Neuronal stem cell (in vitro differentiated cells): ENCODE data around the gene RELB.

ENCODE experiments used
- DNase-seq: peaks from one replicate; pipeline ENCODE4 v3.0.0-alpha.2; 2013; ENCODE audit warnings: low spot score
- H2AFZ ChIP-seq: one replicate; pipeline ENCODE4 v1.6.1; 2013; ENCODE audit warnings: mild to moderate bottlenecking, low read length, inconsistent platforms
- H2AK5ac ChIP-seq: 2 replicates; pipeline ENCODE4 v1.6.1; 2013; ENCODE audit warnings: low read depth, mild to moderate bottlenecking, inconsistent platforms, low read length, moderate library complexity, mixed read lengths
- H2BK120ac ChIP-seq: 2 replicates; pipeline ENCODE4 v1.6.1; 2013; ENCODE audit warnings: low read depth, mild to moderate bottlenecking, inconsistent platforms, low read length, moderate library complexity, mixed read lengths
- H2BK12ac ChIP-seq: one replicate; pipeline ENCODE4 v1.6.1; 2013; ENCODE audit warnings: low read length, inconsistent platforms
- H2BK15ac ChIP-seq: 2 replicates; pipeline ENCODE4 v1.6.1; 2013; ENCODE audit warnings: mild to moderate bottlenecking, low read length, inconsistent platforms, mixed read lengths
- H2BK5ac ChIP-seq: one replicate; pipeline ENCODE4 v1.6.1; 2013; ENCODE audit warnings: inconsistent platforms, mild to moderate bottlenecking, low read length, moderate library complexity
- H3K14ac ChIP-seq: one replicate; pipeline ENCODE4 v1.6.1; 2013; ENCODE audit warnings: low read length, inconsistent platforms
- H3K18ac ChIP-seq: 2 replicates; pipeline ENCODE4 v1.6.1; 2013; ENCODE audit warnings: low read length, inconsistent platforms
- H3K23ac ChIP-seq: 2 replicates; pipeline ENCODE4 v1.6.1; 2013; ENCODE audit warnings: low read depth, mild to moderate bottlenecking, mixed read lengths, low read length, inconsistent platforms; ENCODE audit not compliant: poor library complexity
- H3K27ac ChIP-seq: replicated peaks from 3 replicates; pipeline ENCODE4 v1.5.1; 2013; ENCODE audit warnings: low read length, inconsistent platforms
- H3K27me3 ChIP-seq, 3 experiments: 2 replicates each; pipeline ENCODE4 v1.6.1; 2013; ENCODE audit warnings: low read length in 3 of 3, mild to moderate bottlenecking in 2 of 3, inconsistent platforms in 1 of 3, low read depth in 1 of 3, mixed read lengths in 1 of 3, moderate library complexity in 1 of 3; ENCODE audit not compliant: control insufficient read depth in 3 of 3, insufficient read depth in 3 of 3
- H3K36me3 ChIP-seq, 2 donors: replicated peaks in 1 of 2; 2 replicates each; pipeline ENCODE4 v1.6.1; 2013; ENCODE audit warnings: low read length in 2 of 2; ENCODE audit not compliant: control insufficient read depth in 2 of 2, insufficient read depth in 2 of 2
- H3K4ac ChIP-seq: 2 replicates; pipeline ENCODE4 v1.6.1; 2013; ENCODE audit warnings: inconsistent platforms, mild to moderate bottlenecking, low read length, moderate library complexity
- H3K4me1 ChIP-seq, 2 donors: 1 replicate in 1 of 2; 2 replicates in 1 of 2; pipeline ENCODE4 v1.6.1; 2013; ENCODE audit warnings: low read length in 2 of 2, low read depth in 1 of 2; ENCODE audit not compliant: control insufficient read depth in 2 of 2, insufficient read depth in 1 of 2
- H3K4me2 ChIP-seq: one replicate; pipeline ENCODE4 v1.6.1; 2013; ENCODE audit warnings: mild to moderate bottlenecking, low read length, inconsistent platforms; ENCODE audit not compliant: insufficient read depth, poor library complexity, severe bottlenecking
- H3K4me3 ChIP-seq, 2 donors: 2 replicates each; pipeline ENCODE4 v1.5.1; 2013; ENCODE audit warnings: low read length in 2 of 2, mild to moderate bottlenecking in 2 of 2, inconsistent platforms in 1 of 2, moderate library complexity in 1 of 2
- H3K79me1 ChIP-seq: one replicate; pipeline ENCODE4 v1.6.1; 2013; ENCODE audit warnings: low read depth, mild to moderate bottlenecking, inconsistent platforms, low read length, moderate library complexity
- H3K9ac ChIP-seq: one replicate; pipeline ENCODE4 v1.6.1; 2013; ENCODE audit warnings: mild to moderate bottlenecking, low read depth, low read length, inconsistent platforms; ENCODE audit not compliant: poor library complexity
- H3K9me3 ChIP-seq, 2 donors: replicated peaks in 1 of 2; 2 replicates each; pipeline versions ENCODE3 to v1.6.1; 2013; ENCODE audit warnings: low read length in 2 of 2, mild to moderate bottlenecking in 2 of 2, inconsistent platforms in 1 of 2, low read depth in 1 of 2, mixed read lengths in 1 of 2, moderate library complexity in 1 of 2; ENCODE audit not compliant: control insufficient read depth in 2 of 2, insufficient read depth in 1 of 2
- H4K8ac ChIP-seq: one replicate; pipeline ENCODE4 v1.6.1; 2013; ENCODE audit warnings: low read depth, mild to moderate bottlenecking, inconsistent platforms, low read length, moderate library complexity
- H4K91ac ChIP-seq: one replicate; pipeline ENCODE4 v1.6.1; 2013; ENCODE audit warnings: low read length, low read depth, mild to moderate bottlenecking, inconsistent platforms; ENCODE audit not compliant: poor library complexity
- WGBS, 2 donors: extraction: QIAGEN DNeasy Blood & Tissue Kit; methylation state at CpG; one replicate each; pipeline ENCODE4 v1.1.7; 2013; ENCODE audit warnings: missing lambda C conversion rate in 2 of 2, mixed read lengths in 1 of 2; ENCODE audit not compliant: insufficient read length in 2 of 2, insufficient replicate concordance in 1 of 2; ENCODE audit errors: extremely low coverage in 2 of 2; 5-methylcytosine and 5-hydroxymethylcytosine counted together

The RELB gene

GRCh38 chr19:45020071-45020470, 18.8 kb downstream of the RELB start:
- no peaks in the 10 kb centered on the region for H3K79me1 ChIP-seq
- H3K18ac ChIP-seq = no peak overlapping the region
- no peaks in the 10 kb centered on the region for H3K27me3 ChIP-seq
- H3K4me3 ChIP-seq = no peak overlapping the region
- no peak overlapping the region for H3K4me2 ChIP-seq
- H4K8ac ChIP-seq = no peak overlapping the region
- no peak overlapping the region for H3K14ac ChIP-seq
- no peaks in the 10 kb centered on the region for H3K9me3 ChIP-seq
- H2AFZ ChIP-seq = no peak overlapping the region
- no peak overlapping the region for H3K23ac ChIP-seq
- H3K4ac ChIP-seq = no peak overlapping the region
- DNase-seq = no peak
- H3K9ac ChIP-seq = no peak overlapping the region
- H2BK120ac ChIP-seq = no peak overlapping the region
- H3K36me3 ChIP-seq = no peaks in the 10 kb centered on the region
- H3K27ac ChIP-seq = no peak overlapping the region
- H2AK5ac ChIP-seq = no peak overlapping the region
- H3K4me1 ChIP-seq = no peaks in the 10 kb centered on the region
- H4K91ac ChIP-seq = no peak overlapping the region
- no peak overlapping the region for H2BK5ac ChIP-seq
- H2BK15ac ChIP-seq = no peak overlapping the region
- WGBS, 2 donors = no CpG with 5 or more reads among the region's 3 CpGs
- no peak overlapping the region for H2BK12ac ChIP-seq

DNA sequence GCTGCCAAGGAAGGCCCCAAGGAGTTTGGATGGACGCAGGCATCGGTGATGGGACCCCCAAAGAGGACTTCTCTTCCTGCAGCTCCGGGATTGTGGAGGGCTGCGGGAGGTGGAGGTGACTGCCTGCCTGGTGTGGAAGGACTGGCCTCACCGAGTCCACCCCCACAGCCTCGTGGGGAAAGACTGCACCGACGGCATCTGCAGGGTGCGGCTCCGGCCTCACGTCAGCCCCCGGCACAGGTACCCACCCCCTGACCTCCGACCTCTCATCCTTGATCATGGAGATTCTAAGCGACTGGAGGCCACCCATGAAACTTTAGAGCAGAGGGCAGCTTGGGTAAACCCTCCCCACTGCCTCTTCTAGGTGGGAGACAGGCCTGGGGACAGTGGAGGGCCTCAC, 20.7 kb downstream of the RELB start:
- Histone ChIP-seq H2AK5ac (no peak overlapping the region), H3K4ac (no peak overlapping the region), H4K8ac (no peak overlapping the region), H2BK5ac (no peak overlapping the region), H3K27me3 (no peaks in the 10 kb centered on the region), H3K9me3 (no peaks in the 10 kb centered on the region), H2AFZ (no peak overlapping the region), H4K91ac (no peak overlapping the region), H3K4me1 (no peaks in the 10 kb centered on the region), H3K9ac (no peak overlapping the region), H3K27ac (no peak overlapping the region), H2BK120ac (no peak overlapping the region), H3K4me2 (no peak overlapping the region), H3K14ac (peak overlapping the region; percentile 38), H3K4me3 (no peak overlapping the region), H3K23ac (peak overlapping the region; percentile 65), H3K18ac (no peak overlapping the region), H2BK15ac (no peak overlapping the region), H3K79me1 (no peaks in the 10 kb centered on the region), H2BK12ac (no peak overlapping the region), H3K36me3 (no peaks in the 10 kb centered on the region)
- WGBS, 2 donors = no CpG with 5 or more reads among the region's 14 CpGs
- no peak for DNase-seq

DNA sequence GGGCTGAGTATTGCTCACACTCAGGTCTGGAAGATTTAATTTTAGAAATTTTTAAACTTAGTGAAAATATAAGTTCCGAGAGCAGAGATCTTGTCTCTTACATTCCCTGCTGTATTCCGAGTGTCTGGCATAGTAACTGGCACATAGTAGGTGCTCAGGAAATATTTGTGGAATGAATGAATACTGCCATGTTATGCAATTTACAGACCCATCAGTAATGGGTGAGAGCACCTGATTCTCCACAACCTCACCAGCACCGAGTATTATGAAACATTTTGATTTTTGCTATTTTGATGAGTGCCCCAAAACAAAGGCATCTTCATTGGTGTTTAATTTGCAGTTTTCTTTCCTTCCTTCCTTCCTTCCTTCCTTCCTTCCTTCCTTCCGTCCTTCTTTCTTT, 21.8 kb downstream of the RELB start:
- Histone ChIP-seq H3K27me3 (no peaks in the 10 kb centered on the region), H3K4me2 (no peak overlapping the region), H3K4ac (no peak overlapping the region), H3K18ac (no peak overlapping the region), H2BK12ac (no peak overlapping the region), H3K36me3 (no peaks in the 10 kb centered on the region), H2AFZ (no peak overlapping the region), H3K14ac (no peak overlapping the region), H2AK5ac (no peak overlapping the region), H3K79me1 (no peaks in the 10 kb centered on the region), H3K4me3 (no peak overlapping the region), H3K4me1 (no peaks in the 10 kb centered on the region), H3K9ac (no peak overlapping the region), H3K27ac (no peak overlapping the region), H3K23ac (no peak overlapping the region), H2BK120ac (no peak overlapping the region), H3K9me3 (peaks cover 0 to 2% of the 10 kb centered on the region in 2 donors), H4K8ac (no peak overlapping the region), H2BK5ac (no peak overlapping the region), H4K91ac (no peak overlapping the region), H2BK15ac (no peak overlapping the region)
- DNase-seq = no peak
- WGBS, 2 donors = no CpG with 5 or more reads among the region's 4 CpGs

- peaks cover 0 to 2% of the 10 kb centered on the region in 2 donors for H3K9me3 ChIP-seq
- H2AK5ac ChIP-seq = no peak overlapping the region
- H2BK15ac ChIP-seq = no peak overlapping the region
- no peak overlapping the region for H4K91ac ChIP-seq
- WGBS, 2 donors = no CpG with 5 or more reads among the region's 9 CpGs
- no peaks in the 10 kb centered on the region for H3K27me3 ChIP-seq
- no peak overlapping the region for H3K18ac ChIP-seq
- no peak overlapping the region for H3K4me2 ChIP-seq
- no peak overlapping the region for H4K8ac ChIP-seq
- no peak overlapping the region for H3K27ac ChIP-seq
- no peak overlapping the region for H2BK12ac ChIP-seq
- H2BK5ac ChIP-seq = no peak overlapping the region
- no peak overlapping the region for H3K4me3 ChIP-seq
- H3K9ac ChIP-seq = no peak overlapping the region
- no peaks in the 10 kb centered on the region for H3K4me1 ChIP-seq
- H3K36me3 ChIP-seq = no peaks in the 10 kb centered on the region
- H2BK120ac ChIP-seq = no peak overlapping the region
- no peak for DNase-seq
- H3K23ac ChIP-seq = peak overlapping the region; percentile 80
- H3K4ac ChIP-seq = no peak overlapping the region
- H3K79me1 ChIP-seq = no peaks in the 10 kb centered on the region
- no peak overlapping the region for H3K14ac ChIP-seq
- no peak overlapping the region for H2AFZ ChIP-seq
Measured at GRCh38 chr19:45025264-45025663, 24.0 kb downstream of the RELB start.
